ENCODE data around the gene SLC25A23. TPM values are rescaled to one million over a fixed set of nuclear protein-coding genes. Genes with fewer than 3 reads are reported as not detected.

The SLC25A23 gene
- total and polyA plus RNA-seq, 2 experiments from 2014 or later: 25.7 to 96.4 TPM

- Histone ChIP-seq H3K27me3 (ENCODE audit: insufficient read depth) (no peaks in the 10 kb centered on the region), H3K36me3 (ENCODE audit: insufficient read depth) (no peaks in the 10 kb centered on the region), H3K4me2 (no peak overlapping the region), H3K9me2 (ENCODE audit: insufficient read depth) (no peaks in the 10 kb centered on the region), H3F3A (replicated peaks; ENCODE audit: low read depth) (no peaks in the 10 kb centered on the region), H2AFZ (no peak overlapping the region), H4K20me1 (replicated peaks; ENCODE audit: insufficient read depth) (no peaks in the 10 kb centered on the region), H3K4me1 (ENCODE audit: insufficient read depth) (no peaks in the 10 kb centered on the region), H3K79me2 (replicated peaks; ENCODE audit: insufficient read depth) (no peaks in the 10 kb centered on the region), H3K4me3 (no peak overlapping the region), H3K27ac (ENCODE audit: low read depth) (no peak overlapping the region)
- Mint-ChIP-seq H3K27ac (no peak overlapping the region), H3K27me3 (ENCODE audit: insufficient read depth, low read depth, poor library complexity) (peaks cover 3% of the 10 kb centered on the region), H3K36me3 (ENCODE audit: low read depth) (no peaks in the 10 kb centered on the region), H3K4me3 (no peak overlapping the region), H3K9me3 (no peaks in the 10 kb centered on the region; the same call in 2 of the 3 replicates), H3K4me1 (no peaks in the 10 kb centered on the region)
- DNase-seq (ENCODE audit: low spot score) (no peak), ATAC-seq (no peak)
- TF ChIP-seq ZNF462 (CRISPR knock-in tag; IDR thresholded peaks at IDR 0.05) (no peak), EZH2phosphoT487 (IDR thresholded peaks at IDR 0.05; ENCODE audit: unreplicated experiment) (no peak), EZH2 (IDR thresholded peaks at IDR 0.05; ENCODE audit: low read depth, unreplicated experiment) (no peak), NANOG (IDR thresholded peaks at IDR 0.05; ENCODE audit: borderline replicate concordance) (no peak), CTCF (conservative IDR thresholded peaks at IDR 0.05; ENCODE audit: low read depth in 2 of 2) (no peak), ETS1 (IDR thresholded peaks at IDR 0.05) (no peak), POLR2AphosphoS5 (IDR thresholded peaks at IDR 0.05; ENCODE audit: low read depth) (no peak), CREB1 (CRISPR knock-in tag; IDR thresholded peaks at IDR 0.05; ENCODE audit: low read depth) (no peak), ZNF114 (CRISPR knock-in tag; IDR thresholded peaks at IDR 0.05) (no peak), JUNB (IDR thresholded peaks at IDR 0.05; ENCODE audit: unreplicated experiment) (no peak), REST (IDR thresholded peaks at IDR 0.05; ENCODE audit: unreplicated experiment) (no peak), STAT1 (IDR thresholded peaks at IDR 0.05; ENCODE audit: unreplicated experiment) (no peak), ZNF331 (CRISPR knock-in tag; IDR thresholded peaks at IDR 0.05; ENCODE audit: low read depth) (no peak)
These were observed 27.7 kb downstream of the SLC25A23 start for GRCh38 chr19:6431891-6432290.
